Gastroesophageal sphincter (tissue), 4 donors: ENCODE measurements around the gene FNDC7. TPM values are rescaled to one million over a fixed set of nuclear protein-coding genes. Genes with fewer than 3 reads are reported as not detected.
"Not testable (repeated sequence)": the region's sequence is repeated elsewhere in the genome, so short reads cannot be mapped to it uniquely, and the experiment has no call there.

Experiments used
- ATAC-seq: fragments of 150-250 bp; one replicate; pipeline ENCODE4 v1.9.1; 2016; ENCODE audit warnings: mild to moderate bottlenecking, moderate library complexity
- H3K27ac ChIP-seq, 4 donors: fragments of 200-600 bp; sonication (generic) in 3 of 4; 1 replicate in 3 of 4; 2 replicates in 1 of 4; pipeline ENCODE4 v1.5.1; 2016 to 2019
- H3K27me3 ChIP-seq: fragments of 200-600 bp; sonication (generic); one replicate; pipeline ENCODE4 v1.5.1; 2019
- H3K36me3 ChIP-seq, 2 donors: fragments of 200-600 bp; sonication (generic); one replicate each; pipeline ENCODE4 v1.5.1; 2019; ENCODE audit warnings: control low read depth in 1 of 2
- H3K4me1 ChIP-seq, 3 donors: fragments of 200-600 bp; sonication (generic); 1 replicate in 2 of 3; 2 replicates in 1 of 3; pipeline ENCODE4 v1.5.1; 2016 to 2019; ENCODE audit warnings: control low read depth in 2 of 3
- H3K4me3 ChIP-seq, 2 donors: fragments of 200-600 bp; sonication (generic); one replicate each; pipeline ENCODE4 v1.5.1; 2019; ENCODE audit warnings: mild to moderate bottlenecking in 1 of 2, moderate library complexity in 1 of 2
- H3K9me3 ChIP-seq, 3 donors: fragments of 200-600 bp; sonication (generic); one replicate each; pipeline ENCODE4 v1.5.1; 2017 to 2019; ENCODE audit warnings: control low read depth in 2 of 3
- EP300 ChIP-seq: sonication (generic); formaldehyde crosslinking; IDR thresholded peaks from one replicate; pipeline ENCODE4 v1.6.1; 2017; ENCODE audit warnings: antibody characterized with exemption, mild to moderate bottlenecking
- POLR2A ChIP-seq, 2 donors: fragments of 450-650 bp; IDR thresholded peaks; one replicate each; pipeline ENCODE4 v1.6.1; 2017; ENCODE audit warnings: antibody characterized with exemption in 2 of 2, mild to moderate bottlenecking in 2 of 2, moderate library complexity in 1 of 2
- POLR2AphosphoS5 ChIP-seq: sonication (generic); formaldehyde crosslinking; IDR thresholded peaks from one replicate; pipeline ENCODE4 v1.6.1; 2017; ENCODE audit warnings: antibody characterized with exemption
- WGBS, 2 donors: methylation state at CpG; one replicate each; pipeline ENCODE4 v1.1.5; 2018; ENCODE audit warnings: low coverage in 1 of 2; 5-methylcytosine and 5-hydroxymethylcytosine counted together
- total RNA-seq, 4 donors: library from RNA; depleted of rRNA; stranded (reverse); fragments of >200 nt; gene quantifications; one replicate each; pipeline ENCODE4 v1.1.0, GENCODE V29; 2016
- TF ChIP-seq, protein P1 (sequence below), 4 experiments: fragments of 200-600 bp in 2 of 4; fragments of 450-650 bp in 2 of 4; sonication (generic) in 1 of 4; IDR thresholded peaks; one replicate each; pipeline ENCODE4 v1.5.1; 2017 to 2019; ENCODE audit warnings: antibody characterized with exemption in 4 of 4, mild to moderate bottlenecking in 2 of 4, moderate library complexity in 2 of 4

The FNDC7 gene
- total RNA-seq, 4 donors from 2014 or later = not detected

DNA sequence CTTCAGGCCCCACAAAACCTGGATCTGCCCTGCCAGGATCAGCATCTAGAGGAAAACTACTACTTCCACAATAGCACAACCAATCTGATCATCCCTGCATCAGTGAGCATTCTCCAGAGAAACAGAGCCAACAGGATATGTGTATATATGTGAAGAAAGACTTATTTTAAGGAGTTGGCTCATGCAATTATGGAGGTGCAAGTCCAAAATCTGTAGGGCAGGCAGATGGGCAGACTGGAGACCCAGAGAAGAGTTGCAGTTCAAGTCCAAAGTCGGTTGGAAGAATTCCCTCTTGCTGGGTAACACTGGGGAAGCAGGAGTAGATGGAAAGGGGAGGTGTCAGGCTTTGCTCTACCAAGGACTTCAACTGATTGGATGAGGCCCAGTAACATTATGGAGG, 46.9 kb upstream of the FNDC7 start:
- TF ChIP-seq POLR2AphosphoS5 (no peak), EP300 (no peak), POLR2A (IDR thresholded peaks at IDR 0.05) (no peak)
- TF ChIP-seq, protein P1, sequence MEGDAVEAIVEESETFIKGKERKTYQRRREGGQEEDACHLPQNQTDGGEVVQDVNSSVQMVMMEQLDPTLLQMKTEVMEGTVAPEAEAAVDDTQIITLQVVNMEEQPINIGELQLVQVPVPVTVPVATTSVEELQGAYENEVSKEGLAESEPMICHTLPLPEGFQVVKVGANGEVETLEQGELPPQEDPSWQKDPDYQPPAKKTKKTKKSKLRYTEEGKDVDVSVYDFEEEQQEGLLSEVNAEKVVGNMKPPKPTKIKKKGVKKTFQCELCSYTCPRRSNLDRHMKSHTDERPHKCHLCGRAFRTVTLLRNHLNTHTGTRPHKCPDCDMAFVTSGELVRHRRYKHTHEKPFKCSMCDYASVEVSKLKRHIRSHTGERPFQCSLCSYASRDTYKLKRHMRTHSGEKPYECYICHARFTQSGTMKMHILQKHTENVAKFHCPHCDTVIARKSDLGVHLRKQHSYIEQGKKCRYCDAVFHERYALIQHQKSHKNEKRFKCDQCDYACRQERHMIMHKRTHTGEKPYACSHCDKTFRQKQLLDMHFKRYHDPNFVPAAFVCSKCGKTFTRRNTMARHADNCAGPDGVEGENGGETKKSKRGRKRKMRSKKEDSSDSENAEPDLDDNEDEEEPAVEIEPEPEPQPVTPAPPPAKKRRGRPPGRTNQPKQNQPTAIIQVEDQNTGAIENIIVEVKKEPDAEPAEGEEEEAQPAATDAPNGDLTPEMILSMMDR (IDR thresholded peaks at IDR 0.05) = no peak
- Histone ChIP-seq H3K9me3 (no peaks in the 10 kb centered on the region), H3K27ac (no peak overlapping the region), H3K27me3 (peaks cover 6% of the 10 kb centered on the region), H3K36me3 (no peaks in the 10 kb centered on the region), H3K4me3 (no peak overlapping the region), H3K4me1 (peaks cover 0 to 11% (median 0%) of the 10 kb centered on the region in 3 donors)
- ATAC-seq = no peak
- WGBS, 2 donors = 70 to 75% methylated on average over 1 of the region's 1 CpG

DNA sequence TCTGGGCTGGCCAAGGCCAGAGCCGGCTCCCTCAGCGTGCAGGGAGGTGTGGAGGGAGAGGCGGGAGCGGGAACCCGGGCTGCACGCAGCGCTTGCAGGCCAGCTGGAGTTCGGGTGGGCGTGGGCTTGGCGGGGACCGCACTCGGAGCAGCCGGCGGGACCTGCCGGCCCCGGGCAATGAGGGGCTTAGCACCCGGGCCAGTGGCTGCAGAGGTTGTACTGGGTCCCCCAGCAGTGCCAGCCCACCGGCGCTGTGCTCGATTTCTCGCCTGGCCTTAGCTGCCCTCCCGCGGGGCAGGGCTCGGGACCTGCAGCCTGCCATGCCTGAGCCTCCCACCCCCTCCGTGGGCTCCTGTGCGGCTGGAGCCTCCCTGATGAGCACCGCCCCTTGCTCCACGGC, 45.3 kb upstream of the FNDC7 start:
- WGBS, 2 donors = no CpG with 5 or more reads among the region's 28 CpGs
- not testable (repeated sequence) for ATAC-seq, H3K36me3 ChIP-seq, H3K27ac ChIP-seq, H3K9me3 ChIP-seq, H3K4me1 ChIP-seq, H3K4me3 ChIP-seq
- H3K27me3 ChIP-seq = peaks cover 16% of the 10 kb centered on the region

DNA sequence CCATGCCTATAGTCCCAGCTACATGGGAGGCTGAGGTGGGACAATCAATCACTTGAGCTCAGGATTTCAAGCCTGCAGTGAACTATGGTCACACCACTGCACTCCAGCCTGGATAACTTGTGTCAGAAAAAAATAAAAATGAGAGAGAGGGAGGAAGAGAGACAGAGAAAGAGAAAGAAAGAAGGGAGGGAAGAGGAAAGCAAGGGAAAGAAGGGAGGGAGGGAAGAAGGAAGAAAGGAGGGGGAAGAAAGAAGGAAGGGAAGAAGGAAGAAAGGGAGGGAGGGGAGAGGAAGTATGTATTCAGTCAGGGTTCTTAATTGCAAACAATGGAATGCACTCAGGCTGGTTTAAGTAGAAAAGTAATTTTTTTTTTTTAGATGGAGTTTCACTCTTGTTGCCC, 43.9 kb upstream of the FNDC7 start:
- Histone ChIP-seq H3K36me3 (no peaks in the 10 kb centered on the region), H3K4me1 (no peaks in the 10 kb centered on the region), H3K4me3 (no peak overlapping the region), H3K27me3 (peaks cover 16% of the 10 kb centered on the region), H3K27ac (no peak overlapping the region), H3K9me3 (no peaks in the 10 kb centered on the region)
- TF ChIP-seq EP300 = no peak
- no peak for TF ChIP-seq POLR2AphosphoS5
- no peak for ATAC-seq

DNA sequence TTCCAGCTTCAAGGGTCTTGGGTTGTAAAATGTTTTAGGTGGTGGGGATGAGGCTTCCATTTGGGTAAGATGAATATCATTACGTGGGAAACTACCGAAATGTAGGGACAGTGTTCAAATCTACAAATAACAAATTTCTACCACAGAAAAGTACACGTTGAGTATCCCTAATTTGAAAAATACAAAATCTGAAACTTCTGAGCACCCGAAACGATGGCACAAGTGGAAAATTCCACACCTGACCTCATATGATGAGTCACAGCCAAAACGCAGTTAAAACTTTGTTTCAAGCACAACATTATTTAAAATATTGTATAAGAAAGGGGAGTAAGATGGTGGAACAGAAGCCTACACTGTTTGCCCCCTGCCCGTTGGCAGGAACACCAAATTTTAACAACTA, 43.0 kb upstream of the FNDC7 start:
- no peaks in the 10 kb centered on the region for H3K9me3 ChIP-seq
- H3K36me3 ChIP-seq = no peaks in the 10 kb centered on the region
- no peaks in the 10 kb centered on the region for H3K4me1 ChIP-seq
- H3K27me3 ChIP-seq = peaks cover 16% of the 10 kb centered on the region
- no peak overlapping the region for H3K4me3 ChIP-seq
- WGBS, 2 donors = 85 to 93% methylated on average over 6 to 7 of the region's 7 CpGs
- TF ChIP-seq POLR2AphosphoS5 (no peak), POLR2A (IDR thresholded peaks at IDR 0.05) (no peak), EP300 (no peak)
- TF ChIP-seq, protein P1 (IDR thresholded peaks at IDR 0.05) = no peak
- no peak overlapping the region for H3K27ac ChIP-seq
- ATAC-seq = no peak

DNA sequence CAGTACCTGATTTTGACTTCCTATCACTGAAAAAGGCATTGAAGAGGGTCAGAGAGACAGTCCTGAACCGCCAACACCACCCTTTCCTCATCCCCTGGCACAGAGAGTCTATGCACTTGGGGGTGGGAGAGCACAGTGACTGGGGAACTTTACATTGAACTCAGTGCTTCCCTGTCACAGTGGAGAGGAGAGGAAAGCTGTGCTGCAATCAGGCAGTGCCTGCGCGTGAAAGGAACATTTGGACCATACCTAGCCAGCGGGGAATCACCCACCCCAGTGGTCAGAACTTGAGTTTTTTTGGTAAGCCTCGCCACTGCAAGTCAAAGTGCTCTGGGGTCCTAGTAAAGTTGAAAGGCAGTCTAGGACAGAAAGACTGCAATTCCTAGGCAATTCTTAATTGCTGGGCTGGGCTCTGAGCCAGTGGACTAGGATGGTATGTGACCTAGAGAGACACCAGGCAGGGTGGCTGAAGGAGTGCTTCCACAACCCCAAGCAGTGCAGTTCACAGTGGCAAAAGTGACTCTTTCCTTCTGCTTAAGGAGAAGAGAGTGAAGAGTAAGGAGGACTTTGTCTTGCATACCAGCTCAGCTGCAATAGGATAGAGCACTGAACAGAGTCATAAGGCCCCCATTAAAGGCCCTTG, 42.5 kb upstream of the FNDC7 start:
- Histone ChIP-seq H3K27ac (no peak overlapping the region), H3K36me3 (no peaks in the 10 kb centered on the region), H3K4me3 (no peak overlapping the region), H3K9me3 (no peaks in the 10 kb centered on the region), H3K27me3 (peaks cover 16% of the 10 kb centered on the region), H3K4me1 (no peaks in the 10 kb centered on the region)
- TF ChIP-seq EP300 (no peak), POLR2A (IDR thresholded peaks at IDR 0.05) (no peak), POLR2AphosphoS5 (no peak)
- TF ChIP-seq, protein P1 (IDR thresholded peaks at IDR 0.05) = no peak
- WGBS, 2 donors = 77% methylated on average over 3 of the region's 5 CpGs; no CpG with 5 or more reads in 1 of the 2 donors
- ATAC-seq = no peak

DNA sequence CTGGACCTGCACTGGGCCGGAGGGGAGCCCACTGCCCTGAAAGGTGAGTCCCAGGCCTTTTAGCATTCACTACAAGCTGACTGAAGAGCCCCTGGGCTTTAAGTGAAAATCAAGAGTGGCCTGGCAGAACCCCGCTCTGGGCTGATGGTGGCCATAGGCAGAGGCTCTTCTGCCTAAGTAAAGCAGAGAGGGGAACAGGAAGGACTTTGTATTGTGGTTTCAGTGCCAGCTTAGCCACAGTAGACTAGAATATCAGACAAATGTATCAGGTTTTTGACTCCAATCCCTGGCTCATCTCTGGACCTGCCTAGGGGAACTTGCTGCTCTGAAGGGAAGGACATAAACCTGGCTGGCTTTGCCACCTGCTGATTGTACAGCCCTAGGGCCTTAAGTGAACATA, 41.6 kb upstream of the FNDC7 start:
- Histone ChIP-seq H3K9me3 (no peaks in the 10 kb centered on the region), H3K27ac (no peak overlapping the region), H3K27me3 (peaks cover 16% of the 10 kb centered on the region), H3K4me3 (no peak overlapping the region), H3K4me1 (no peaks in the 10 kb centered on the region), H3K36me3 (no peaks in the 10 kb centered on the region)
- WGBS, 2 donors = no CpG with 5 or more reads among the region's 2 CpGs
- TF ChIP-seq POLR2A (IDR thresholded peaks at IDR 0.05) (no peak), EP300 (no peak), POLR2AphosphoS5 (no peak)
- TF ChIP-seq, protein P1 (IDR thresholded peaks at IDR 0.05) = no peak
- no peak for ATAC-seq
